GM23338 (cell line): ENCODE measurements around the gene OTOS. TPM values are rescaled to one million over a fixed set of nuclear protein-coding genes. Genes with fewer than 3 reads are reported as not detected.

Experiments
- ATAC-seq: fragments of 200-7000 bp; cut with Tn5 transposase; 3 replicates; pipeline ENCODE4 v1.9.1; 2020
- DNase-seq: peaks from one replicate; pipeline ENCODE4 v3.0.0-alpha.2; 2015; ENCODE audit warnings: low spot score
- H2AFZ ChIP-seq: fragments of 200-600 bp; sonication (generic); 2 replicates; pipeline ENCODE4 v1.8.0; 2016; ENCODE audit warnings: antibody characterized with exemption, mild to moderate bottlenecking, moderate library complexity
- H3F3A ChIP-seq: fragments of 200-600 bp; sonication (generic); replicated peaks from 2 replicates; pipeline ENCODE4 v1.8.0; 2017; ENCODE audit warnings: antibody characterized with exemption, mixed run types, low read depth
- H3K27ac ChIP-seq: fragments of 200-600 bp; sonication (generic); 2 replicates; pipeline ENCODE4 v1.6.1; 2016; ENCODE audit warnings: low read depth
- H3K27me3 ChIP-seq: fragments of 200-600 bp; sonication (generic); 2 replicates; pipeline ENCODE4 v1.8.0; 2016; ENCODE audit warnings: mild to moderate bottlenecking, mixed run types, moderate library complexity; ENCODE audit not compliant: insufficient read depth
- H3K36me3 ChIP-seq: fragments of 200-600 bp; sonication (generic); 2 replicates; pipeline ENCODE4 v1.8.0; 2016; ENCODE audit warnings: mild to moderate bottlenecking; ENCODE audit not compliant: insufficient read depth
- H3K4me1 ChIP-seq: fragments of 200-600 bp; sonication (generic); 2 replicates; pipeline ENCODE4 v1.8.0; 2016; ENCODE audit warnings: mild to moderate bottlenecking, moderate library complexity; ENCODE audit not compliant: insufficient read depth
- H3K4me2 ChIP-seq: fragments of 200-600 bp; sonication (generic); 2 replicates; pipeline ENCODE4 v1.7.1; 2017; ENCODE audit warnings: mixed run types
- H3K4me3 ChIP-seq: fragments of 200-600 bp; sonication (generic); 2 replicates; pipeline ENCODE4 v1.6.1; 2016; ENCODE audit warnings: mixed run types
- H3K79me2 ChIP-seq: fragments of 200-600 bp; sonication (generic); replicated peaks from 2 replicates; pipeline ENCODE4 v1.8.0; 2017; ENCODE audit warnings: mild to moderate bottlenecking; ENCODE audit not compliant: insufficient read depth
- H3K9me2 ChIP-seq: fragments of 200-600 bp; sonication (generic); 2 replicates; pipeline ENCODE4 v1.8.0; 2017; ENCODE audit not compliant: insufficient read depth
- H4K20me1 ChIP-seq: fragments of 200-600 bp; sonication (generic); replicated peaks from 2 replicates; pipeline ENCODE4 v1.8.0; 2017; ENCODE audit warnings: mild to moderate bottlenecking; ENCODE audit not compliant: insufficient read depth
- H3K27ac Mint-ChIP-seq: 2 replicates; pipeline ENCODE4 v1.8.0; 2020; ENCODE audit warnings: inconsistent platforms, mild to moderate bottlenecking, moderate library complexity, mixed read lengths
- H3K27me3 Mint-ChIP-seq: 3 replicates; pipeline ENCODE4 v1.8.0; 2022; ENCODE audit warnings: low read depth, mild to moderate bottlenecking, moderate library complexity, mixed read lengths, inconsistent platforms; ENCODE audit not compliant: insufficient read depth, poor library complexity
- H3K36me3 Mint-ChIP-seq: 3 replicates; pipeline ENCODE4 v1.8.0; 2021; ENCODE audit warnings: low read depth, mild to moderate bottlenecking, inconsistent platforms, moderate library complexity, mixed read lengths
- H3K4me1 Mint-ChIP-seq: 3 replicates; pipeline ENCODE4 v1.8.0; 2020; ENCODE audit warnings: mild to moderate bottlenecking, inconsistent platforms, mixed read lengths
- H3K4me3 Mint-ChIP-seq: 3 replicates; pipeline ENCODE4 v1.8.0; 2021; ENCODE audit warnings: moderate library complexity, mild to moderate bottlenecking, inconsistent platforms, mixed read lengths
- H3K9me3 Mint-ChIP-seq: 3 replicates; pipeline ENCODE4 v1.8.0; 2020; ENCODE audit warnings: moderate library complexity, mild to moderate bottlenecking, inconsistent platforms, mixed read lengths
- CREB1 ChIP-seq: fragments of 250-450 bp; sonication (Bioruptor Pico); IDR thresholded peaks from 2 replicates; pipeline ENCODE4 v1.5.0; 2020; ENCODE audit warnings: low read depth, mild to moderate bottlenecking, moderate library complexity
- CTCF ChIP-seq, 2 experiments: fragments of 200-600 bp in 1 of 2; sonication (generic) in 1 of 2; conservative IDR thresholded peaks; 2 replicates each; pipeline versions ENCODE4 v1.5.1 to v1.6.1; 2016 to 2017; ENCODE audit warnings: antibody characterized with exemption in 2 of 2, low read depth in 2 of 2, mild to moderate bottlenecking in 2 of 2, moderate library complexity in 1 of 2
- ETS1 ChIP-seq: IDR thresholded peaks from 2 replicates; pipeline ENCODE4 v1.6.1; 2016; ENCODE audit warnings: antibody characterized with exemption
- EZH2 ChIP-seq: fragments of 200-600 bp; sonication (generic); IDR thresholded peaks from one replicate; pipeline ENCODE4 v1.8.0; 2017; ENCODE audit warnings: antibody characterized with exemption, mild to moderate bottlenecking, low read depth; ENCODE audit not compliant: unreplicated experiment
- EZH2phosphoT487 ChIP-seq: fragments of 200-600 bp; sonication (generic); IDR thresholded peaks from one replicate; pipeline ENCODE4 v1.8.1; 2018; ENCODE audit warnings: antibody characterized with exemption; ENCODE audit not compliant: unreplicated experiment
- POLR2AphosphoS5 ChIP-seq: IDR thresholded peaks from 2 replicates; pipeline ENCODE4 v1.6.1; 2016; ENCODE audit warnings: antibody characterized with exemption, low read depth
- STAT1 ChIP-seq: IDR thresholded peaks from one replicate; pipeline ENCODE4 v1.6.1; 2016; ENCODE audit warnings: antibody characterized with exemption; ENCODE audit not compliant: unreplicated experiment
- ZNF114 ChIP-seq: fragments of 250-450 bp; sonication (Bioruptor Pico); IDR thresholded peaks from 2 replicates; pipeline ENCODE4 v1.5.0; 2020; ENCODE audit warnings: mild to moderate bottlenecking, moderate library complexity
- polyA plus RNA-seq: library from polyadenylated mRNA; unstranded; fragments of >200 nt; fragmentation: Nextera tagmentation; extraction: Ambion mirVana; gene quantifications from 2 replicates; pipeline ENCODE4 v1.2.1, GENCODE V29; 2016
- total RNA-seq: library from RNA; depleted of rRNA; stranded (reverse); fragments of >200 nt; shearing (Covaris generic); gene quantifications from 2 replicates; pipeline ENCODE4 v1.2.3, GENCODE V29; 2014
- TF ChIP-seq, protein P1 (sequence below): IDR thresholded peaks from one replicate; pipeline ENCODE4 v1.6.1; 2018; ENCODE audit warnings: antibody characterized with exemption; ENCODE audit not compliant: unreplicated experiment
- TF ChIP-seq, protein P2 (sequence below): fragments of 250-450 bp; sonication (Bioruptor Pico); IDR thresholded peaks from 2 replicates; pipeline ENCODE4 v1.5.0; 2020; ENCODE audit warnings: mild to moderate bottlenecking, moderate library complexity

The OTOS gene
- total and polyA plus RNA-seq, 2 experiments from 2014 or later: 0.40 TPM; not detected in 1

- Histone ChIP-seq H3K4me1 (peaks cover 9% of the 10 kb centered on the region), H3K27ac (no peak overlapping the region), H3K36me3 (peaks cover 27% of the 10 kb centered on the region), H3F3A (no peaks in the 10 kb centered on the region), H3K4me2 (peak overlapping the region; percentile 99), H2AFZ (no peak overlapping the region), H4K20me1 (peaks cover 15% of the 10 kb centered on the region), H3K9me2 (no peaks in the 10 kb centered on the region), H3K79me2 (peaks cover 31% of the 10 kb centered on the region), H3K27me3 (no peaks in the 10 kb centered on the region), H3K4me3 (peak overlapping the region; percentile 88)
- ATAC-seq (no peak), DNase-seq (no peak)
- Mint-ChIP-seq H3K9me3 (peaks cover 4% of the 10 kb centered on the region; the same call in 1 of the 3 replicates), H3K36me3 (peaks cover 49% of the 10 kb centered on the region), H3K4me1 (peaks cover 36% of the 10 kb centered on the region), H3K27me3 (peaks cover 14% of the 10 kb centered on the region), H3K27ac (peak overlapping the region; percentile 92), H3K4me3 (peak overlapping the region; percentile 98)
- TF ChIP-seq POLR2AphosphoS5 (no peak), EZH2 (no peak), EZH2phosphoT487 (no peak), CREB1 (CRISPR knock-in tag) (no peak), ZNF114 (CRISPR knock-in tag) (no peak), STAT1 (no peak), ETS1 (no peak), CTCF (conservative IDR thresholded peaks at IDR 0.05; ENCODE audit: low read depth in 2 of 2) (no peak)
- TF ChIP-seq, protein P1, sequence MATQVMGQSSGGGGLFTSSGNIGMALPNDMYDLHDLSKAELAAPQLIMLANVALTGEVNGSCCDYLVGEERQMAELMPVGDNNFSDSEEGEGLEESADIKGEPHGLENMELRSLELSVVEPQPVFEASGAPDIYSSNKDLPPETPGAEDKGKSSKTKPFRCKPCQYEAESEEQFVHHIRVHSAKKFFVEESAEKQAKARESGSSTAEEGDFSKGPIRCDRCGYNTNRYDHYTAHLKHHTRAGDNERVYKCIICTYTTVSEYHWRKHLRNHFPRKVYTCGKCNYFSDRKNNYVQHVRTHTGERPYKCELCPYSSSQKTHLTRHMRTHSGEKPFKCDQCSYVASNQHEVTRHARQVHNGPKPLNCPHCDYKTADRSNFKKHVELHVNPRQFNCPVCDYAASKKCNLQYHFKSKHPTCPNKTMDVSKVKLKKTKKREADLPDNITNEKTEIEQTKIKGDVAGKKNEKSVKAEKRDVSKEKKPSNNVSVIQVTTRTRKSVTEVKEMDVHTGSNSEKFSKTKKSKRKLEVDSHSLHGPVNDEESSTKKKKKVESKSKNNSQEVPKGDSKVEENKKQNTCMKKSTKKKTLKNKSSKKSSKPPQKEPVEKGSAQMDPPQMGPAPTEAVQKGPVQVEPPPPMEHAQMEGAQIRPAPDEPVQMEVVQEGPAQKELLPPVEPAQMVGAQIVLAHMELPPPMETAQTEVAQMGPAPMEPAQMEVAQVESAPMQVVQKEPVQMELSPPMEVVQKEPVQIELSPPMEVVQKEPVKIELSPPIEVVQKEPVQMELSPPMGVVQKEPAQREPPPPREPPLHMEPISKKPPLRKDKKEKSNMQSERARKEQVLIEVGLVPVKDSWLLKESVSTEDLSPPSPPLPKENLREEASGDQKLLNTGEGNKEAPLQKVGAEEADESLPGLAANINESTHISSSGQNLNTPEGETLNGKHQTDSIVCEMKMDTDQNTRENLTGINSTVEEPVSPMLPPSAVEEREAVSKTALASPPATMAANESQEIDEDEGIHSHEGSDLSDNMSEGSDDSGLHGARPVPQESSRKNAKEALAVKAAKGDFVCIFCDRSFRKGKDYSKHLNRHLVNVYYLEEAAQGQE: no peak
- TF ChIP-seq, protein P2, sequence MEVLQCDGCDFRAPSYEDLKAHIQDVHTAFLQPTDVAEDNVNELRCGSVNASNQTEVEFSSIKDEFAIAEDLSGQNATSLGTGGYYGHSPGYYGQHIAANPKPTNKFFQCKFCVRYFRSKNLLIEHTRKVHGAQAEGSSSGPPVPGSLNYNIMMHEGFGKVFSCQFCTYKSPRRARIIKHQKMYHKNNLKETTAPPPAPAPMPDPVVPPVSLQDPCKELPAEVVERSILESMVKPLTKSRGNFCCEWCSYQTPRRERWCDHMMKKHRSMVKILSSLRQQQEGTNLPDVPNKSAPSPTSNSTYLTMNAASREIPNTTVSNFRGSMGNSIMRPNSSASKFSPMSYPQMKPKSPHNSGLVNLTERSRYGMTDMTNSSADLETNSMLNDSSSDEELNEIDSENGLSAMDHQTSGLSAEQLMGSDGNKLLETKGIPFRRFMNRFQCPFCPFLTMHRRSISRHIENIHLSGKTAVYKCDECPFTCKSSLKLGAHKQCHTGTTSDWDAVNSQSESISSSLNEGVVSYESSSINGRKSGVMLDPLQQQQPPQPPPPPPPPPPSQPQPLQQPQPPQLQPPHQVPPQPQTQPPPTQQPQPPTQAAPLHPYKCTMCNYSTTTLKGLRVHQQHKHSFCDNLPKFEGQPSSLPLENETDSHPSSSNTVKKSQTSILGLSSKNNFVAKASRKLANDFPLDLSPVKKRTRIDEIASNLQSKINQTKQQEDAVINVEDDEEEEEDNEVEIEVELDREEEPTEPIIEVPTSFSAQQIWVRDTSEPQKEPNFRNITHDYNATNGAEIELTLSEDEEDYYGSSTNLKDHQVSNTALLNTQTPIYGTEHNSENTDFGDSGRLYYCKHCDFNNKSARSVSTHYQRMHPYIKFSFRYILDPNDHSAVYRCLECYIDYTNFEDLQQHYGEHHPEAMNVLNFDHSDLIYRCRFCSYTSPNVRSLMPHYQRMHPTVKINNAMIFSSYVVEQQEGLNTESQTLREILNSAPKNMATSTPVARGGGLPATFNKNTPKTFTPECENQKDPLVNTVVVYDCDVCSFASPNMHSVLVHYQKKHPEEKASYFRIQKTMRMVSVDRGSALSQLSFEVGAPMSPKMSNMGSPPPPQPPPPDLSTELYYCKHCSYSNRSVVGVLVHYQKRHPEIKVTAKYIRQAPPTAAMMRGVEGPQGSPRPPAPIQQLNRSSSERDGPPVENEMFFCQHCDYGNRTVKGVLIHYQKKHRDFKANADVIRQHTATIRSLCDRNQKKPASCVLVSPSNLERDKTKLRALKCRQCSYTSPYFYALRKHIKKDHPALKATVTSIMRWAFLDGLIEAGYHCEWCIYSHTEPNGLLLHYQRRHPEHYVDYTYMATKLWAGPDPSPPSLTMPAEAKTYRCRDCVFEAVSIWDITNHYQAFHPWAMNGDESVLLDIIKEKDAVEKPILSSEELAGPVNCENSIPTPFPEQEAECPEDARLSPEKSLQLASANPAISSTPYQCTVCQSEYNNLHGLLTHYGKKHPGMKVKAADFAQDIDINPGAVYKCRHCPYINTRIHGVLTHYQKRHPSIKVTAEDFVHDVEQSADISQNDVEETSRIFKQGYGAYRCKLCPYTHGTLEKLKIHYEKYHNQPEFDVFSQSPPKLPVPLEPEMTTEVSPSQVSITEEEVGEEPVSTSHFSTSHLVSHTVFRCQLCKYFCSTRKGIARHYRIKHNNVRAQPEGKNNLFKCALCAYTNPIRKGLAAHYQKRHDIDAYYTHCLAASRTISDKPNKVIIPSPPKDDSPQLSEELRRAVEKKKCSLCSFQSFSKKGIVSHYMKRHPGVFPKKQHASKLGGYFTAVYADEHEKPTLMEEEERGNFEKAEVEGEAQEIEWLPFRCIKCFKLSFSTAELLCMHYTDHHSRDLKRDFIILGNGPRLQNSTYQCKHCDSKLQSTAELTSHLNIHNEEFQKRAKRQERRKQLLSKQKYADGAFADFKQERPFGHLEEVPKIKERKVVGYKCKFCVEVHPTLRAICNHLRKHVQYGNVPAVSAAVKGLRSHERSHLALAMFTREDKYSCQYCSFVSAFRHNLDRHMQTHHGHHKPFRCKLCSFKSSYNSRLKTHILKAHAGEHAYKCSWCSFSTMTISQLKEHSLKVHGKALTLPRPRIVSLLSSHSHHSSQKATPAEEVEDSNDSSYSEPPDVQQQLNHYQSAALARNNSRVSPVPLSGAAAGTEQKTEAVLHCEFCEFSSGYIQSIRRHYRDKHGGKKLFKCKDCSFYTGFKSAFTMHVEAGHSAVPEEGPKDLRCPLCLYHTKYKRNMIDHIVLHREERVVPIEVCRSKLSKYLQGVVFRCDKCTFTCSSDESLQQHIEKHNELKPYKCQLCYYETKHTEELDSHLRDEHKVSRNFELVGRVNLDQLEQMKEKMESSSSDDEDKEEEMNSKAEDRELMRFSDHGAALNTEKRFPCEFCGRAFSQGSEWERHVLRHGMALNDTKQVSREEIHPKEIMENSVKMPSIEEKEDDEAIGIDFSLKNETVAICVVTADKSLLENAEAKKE (CRISPR knock-in tag): no peak
Measured at GRCh38 chr2:240134956-240135520, 5.4 kb downstream of the OTOS start.
